HG02642 (cell line): ENCODE results near the gene AGAP1.

Source experiments
- ATAC-seq: cut with Tn5 transposase; IDR thresholded peaks from one replicate; pipeline ENCODE4 v1.9.1; 2021; ENCODE audit warnings: mild to moderate bottlenecking; ENCODE audit not compliant: unreplicated experiment, poor library complexity

The AGAP1 gene

DNA sequence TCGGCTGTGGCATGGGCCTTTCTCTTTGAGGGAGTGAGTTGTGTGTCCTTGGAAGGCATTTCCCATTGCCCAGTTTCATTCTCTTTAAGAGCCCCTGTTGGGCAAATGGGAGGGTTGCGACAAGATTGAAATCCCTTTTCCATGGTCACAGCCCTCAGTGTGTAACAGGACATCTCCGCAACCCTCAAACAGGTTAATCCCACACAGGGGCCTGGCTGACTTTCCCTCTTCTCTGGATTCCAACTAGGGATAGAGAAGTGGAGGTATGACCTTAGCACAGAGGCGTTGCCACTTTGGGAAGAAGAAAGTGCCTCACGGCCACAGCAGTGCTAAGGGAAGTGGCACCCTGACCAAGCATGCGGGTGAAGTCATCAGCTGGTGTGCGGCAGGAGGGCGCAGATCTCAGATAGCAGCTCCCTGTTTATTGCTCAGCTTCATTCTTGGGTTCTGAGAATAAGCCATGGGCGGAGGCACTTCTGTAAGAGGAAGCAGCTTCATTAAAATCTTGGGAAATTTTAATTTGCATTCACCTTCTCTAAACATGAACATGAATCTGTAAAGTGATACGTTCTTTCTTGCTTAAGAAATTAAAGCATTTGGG lies 417.9 kb downstream of the AGAP1 start:
- ATAC-seq, result no peak

DNA sequence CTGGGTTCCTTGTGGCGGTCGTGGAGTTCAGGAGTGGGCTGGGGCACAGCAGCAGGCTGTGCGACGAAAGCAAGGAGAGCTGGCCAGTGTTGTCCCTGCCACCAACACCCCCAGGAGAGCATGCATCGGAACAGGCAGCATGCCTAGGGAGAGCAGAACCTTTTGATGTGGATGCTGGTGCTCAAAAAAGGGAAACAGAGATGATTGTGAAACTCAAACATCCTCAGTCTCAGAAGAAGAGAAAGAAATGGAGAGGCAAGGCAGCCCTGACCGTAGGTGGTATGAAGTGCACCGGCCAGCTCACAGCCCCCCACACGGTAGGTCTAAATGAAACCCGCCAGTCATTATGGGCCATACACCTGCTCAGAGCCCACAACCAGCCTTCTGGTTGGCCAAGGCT lies 420.9 kb downstream of the AGAP1 start:
- no peak for ATAC-seq

DNA sequence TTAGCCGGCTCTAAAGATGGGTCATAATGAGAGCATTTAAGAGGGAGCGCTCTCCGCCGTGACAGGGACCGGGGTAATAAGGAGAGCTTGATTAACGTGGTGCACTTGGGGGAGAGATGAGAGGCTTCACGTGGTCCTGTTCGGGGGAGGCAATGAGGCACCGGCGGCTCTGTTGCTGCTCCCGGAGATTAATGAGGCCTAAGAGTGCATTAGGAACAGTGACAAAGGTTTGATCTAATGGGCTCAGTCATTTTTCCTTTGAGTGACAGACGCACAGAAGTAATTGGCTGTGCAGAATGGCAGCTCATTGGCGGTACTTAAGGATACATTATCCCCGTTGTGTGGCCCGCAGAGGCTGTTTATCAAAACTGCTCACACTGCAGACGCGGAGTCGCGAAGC lies 423.7 kb downstream of the AGAP1 start:
- no peak for ATAC-seq

DNA sequence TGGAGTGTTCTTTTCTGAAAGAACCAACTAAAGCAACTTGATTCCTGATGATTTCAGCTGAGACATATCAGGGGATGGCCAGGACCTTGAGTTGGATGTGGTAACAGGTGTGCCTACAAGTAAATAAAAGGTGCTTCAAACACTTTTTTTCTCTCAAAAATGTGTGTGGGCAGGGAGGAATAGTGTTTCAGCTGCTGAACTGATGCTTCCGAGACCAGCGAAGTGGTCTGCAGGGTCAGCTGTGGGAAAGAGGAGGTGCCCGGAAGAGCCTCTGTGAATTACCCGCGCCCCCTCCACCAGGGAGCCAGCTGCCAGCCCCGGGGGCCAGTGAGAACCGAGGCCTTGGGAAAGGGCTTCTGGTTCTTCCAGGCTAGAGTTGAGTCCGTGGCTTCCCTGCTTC lies 425.0 kb downstream of the AGAP1 start:
- no peak for ATAC-seq

DNA sequence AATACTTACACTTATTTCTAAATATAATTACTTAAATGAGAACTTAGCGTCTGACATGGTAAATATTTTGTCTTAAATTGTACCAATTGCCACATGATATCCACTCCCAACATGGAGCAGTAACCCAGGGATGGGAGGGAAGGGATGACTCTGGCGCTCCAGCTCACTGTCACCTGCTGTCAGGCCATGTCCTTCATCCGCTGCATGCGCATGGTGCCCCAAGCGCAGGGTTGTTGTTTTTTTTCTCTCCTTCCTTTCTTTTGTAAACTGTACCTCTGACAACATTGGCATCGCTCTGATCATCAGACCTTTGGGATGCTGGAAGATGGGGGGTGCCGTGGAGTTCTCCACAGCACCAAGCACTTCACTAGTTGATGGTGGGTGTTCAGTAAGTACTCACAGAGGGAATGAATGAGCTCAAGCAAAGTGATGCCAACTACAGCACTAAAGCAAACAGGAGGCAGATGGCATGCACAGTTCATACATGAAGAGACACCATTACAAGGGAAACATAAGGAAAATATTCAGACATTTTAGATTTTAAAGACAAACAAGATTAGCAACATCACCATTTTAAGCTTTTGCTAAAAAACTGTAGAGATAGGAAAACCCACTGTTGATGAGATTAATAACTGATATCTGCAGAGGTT lies 426.5 kb downstream of the AGAP1 start:
- ATAC-seq, result no peak

DNA sequence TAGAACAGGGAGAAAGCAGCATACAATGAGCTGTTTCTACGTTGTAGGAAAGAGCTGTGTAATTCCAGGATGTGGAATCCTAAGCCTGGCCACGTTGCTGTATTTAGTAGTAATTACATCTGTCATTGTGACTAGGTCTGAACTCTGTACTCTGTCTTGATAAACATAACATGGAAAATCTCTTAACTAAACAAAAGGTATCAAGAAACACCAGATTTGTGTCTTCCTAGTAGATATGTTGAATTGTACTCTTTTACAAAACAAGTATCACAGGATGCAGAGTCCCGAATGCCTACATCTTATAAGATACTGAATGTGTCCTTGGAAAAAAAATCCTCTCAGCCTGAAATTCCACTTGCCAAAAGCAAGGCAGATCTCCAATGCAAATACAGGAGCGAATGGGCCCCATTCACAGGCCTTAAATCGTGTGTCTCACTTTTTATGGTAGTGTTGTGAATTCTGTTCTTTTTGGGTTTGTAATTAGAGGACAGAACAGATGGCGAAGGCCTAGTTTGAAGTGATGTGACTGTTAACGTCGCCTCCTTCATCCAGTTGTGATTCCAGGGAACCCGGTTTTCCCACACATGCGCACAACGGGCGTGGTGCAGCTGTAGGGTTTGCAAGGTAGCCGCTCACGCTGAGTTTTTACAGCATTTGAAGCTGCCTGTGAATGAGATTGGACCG lies 427.8 kb downstream of the AGAP1 start:
- ATAC-seq, result no peak

DNA sequence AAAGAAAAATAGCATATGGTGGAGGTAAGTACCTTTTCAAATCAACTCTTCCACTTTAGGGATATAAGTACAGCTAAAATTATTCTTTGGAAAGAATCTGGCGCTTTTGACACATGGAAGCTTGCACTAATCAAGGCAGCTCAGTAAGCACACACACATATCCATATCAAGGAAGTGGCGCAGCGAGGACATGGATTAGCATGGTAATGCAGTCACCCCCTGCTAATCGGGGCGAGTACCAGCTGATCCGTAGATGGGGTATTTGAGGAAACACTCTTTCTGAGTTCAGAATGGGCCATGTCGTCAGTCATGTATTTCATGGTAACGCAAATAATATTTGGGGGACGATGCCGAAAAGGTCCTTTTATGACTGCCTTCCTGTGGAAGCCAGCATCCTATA lies 429.0 kb downstream of the AGAP1 start:
- no peak for ATAC-seq

DNA sequence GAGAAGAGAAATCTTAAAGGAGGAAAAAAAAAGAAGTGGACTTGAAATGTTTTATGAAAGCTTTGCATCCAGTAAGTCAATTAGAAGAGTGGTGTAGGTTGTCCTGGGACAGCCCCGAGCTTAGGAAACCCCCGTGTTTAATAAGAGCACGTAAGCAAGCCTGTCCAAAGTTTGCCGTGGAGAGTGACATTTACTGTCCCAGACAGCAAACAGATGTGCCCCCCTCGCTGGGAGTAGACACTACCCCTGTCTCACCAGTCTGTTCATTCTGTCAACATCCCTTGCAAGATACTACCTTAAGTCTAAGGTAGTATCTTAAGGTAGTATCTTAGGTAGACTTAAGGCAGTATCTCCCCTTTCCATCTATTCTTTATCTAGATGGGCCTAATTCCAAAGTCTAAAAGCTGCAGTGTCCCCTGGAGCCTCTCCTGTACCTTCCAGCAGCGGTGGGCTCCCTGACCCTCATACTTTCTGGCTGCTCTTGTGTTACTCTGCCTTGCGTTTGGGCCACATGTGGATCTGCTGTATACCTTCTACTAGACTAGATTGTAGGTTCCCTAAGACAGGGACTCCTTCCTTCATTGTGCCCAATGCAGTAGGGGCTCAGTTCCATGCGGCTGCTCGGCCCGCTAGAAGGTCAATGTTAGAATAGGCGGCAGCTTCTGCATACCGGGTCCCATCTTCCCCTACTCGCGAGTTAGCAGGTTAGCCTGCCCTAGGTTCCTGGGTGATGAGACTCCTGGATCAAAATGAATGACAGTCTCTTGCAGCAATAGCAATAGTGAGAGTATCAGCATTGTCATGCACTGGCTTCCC lies 430.2 kb downstream of the AGAP1 start:
- no peak for ATAC-seq

DNA sequence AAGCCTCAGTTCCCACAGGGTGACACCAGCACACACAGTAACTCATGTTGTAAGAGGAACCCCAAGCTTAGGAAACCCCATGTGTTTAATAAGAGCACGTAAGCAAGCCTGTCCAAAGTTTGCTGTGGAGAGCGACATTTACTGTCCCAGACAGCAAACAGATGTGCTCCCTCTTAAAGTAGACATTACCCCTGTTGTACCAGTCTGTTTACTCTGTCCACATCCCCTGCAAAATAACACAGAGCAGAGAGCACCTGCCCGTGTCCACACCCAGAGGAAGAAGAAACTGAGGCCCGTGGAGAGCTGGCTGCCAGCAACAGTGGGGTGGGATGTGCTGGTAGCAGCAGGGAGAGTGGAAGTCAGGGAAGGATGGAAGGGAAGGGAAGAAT lies 430.8 kb downstream of the AGAP1 start:
- no peak for ATAC-seq

DNA sequence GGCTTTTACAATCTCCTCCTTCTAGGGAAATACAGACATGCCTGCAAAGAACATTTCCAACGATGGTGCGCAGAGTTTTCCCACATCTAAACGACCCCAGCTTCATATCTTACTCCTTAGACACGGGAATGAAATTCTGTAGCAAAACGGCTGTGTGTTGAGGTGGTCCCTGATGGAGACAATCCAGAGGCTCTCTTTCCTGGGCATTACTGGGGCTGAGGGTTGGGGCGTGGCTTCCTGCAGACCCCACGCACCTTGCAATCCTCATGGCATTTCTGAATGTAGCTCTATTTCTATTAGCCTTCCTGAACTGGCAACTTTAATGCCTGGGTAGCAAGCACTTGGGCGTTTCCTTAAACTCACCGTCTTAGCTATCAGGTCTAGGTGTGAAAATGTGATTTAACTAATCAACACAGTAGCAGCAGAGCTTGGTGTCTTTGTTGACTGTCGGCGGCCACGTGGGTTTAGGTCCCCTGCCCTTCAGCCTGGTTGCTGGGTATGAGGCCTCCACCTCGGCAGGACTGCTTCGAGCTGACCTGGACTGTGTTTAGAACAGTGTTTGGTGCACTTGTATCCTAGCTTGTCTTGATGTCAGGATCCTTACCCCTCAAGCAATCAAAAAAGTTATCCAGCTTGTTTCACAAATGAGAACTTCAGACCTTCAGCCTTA lies 431.5 kb downstream of the AGAP1 start:
- no peak for ATAC-seq

DNA sequence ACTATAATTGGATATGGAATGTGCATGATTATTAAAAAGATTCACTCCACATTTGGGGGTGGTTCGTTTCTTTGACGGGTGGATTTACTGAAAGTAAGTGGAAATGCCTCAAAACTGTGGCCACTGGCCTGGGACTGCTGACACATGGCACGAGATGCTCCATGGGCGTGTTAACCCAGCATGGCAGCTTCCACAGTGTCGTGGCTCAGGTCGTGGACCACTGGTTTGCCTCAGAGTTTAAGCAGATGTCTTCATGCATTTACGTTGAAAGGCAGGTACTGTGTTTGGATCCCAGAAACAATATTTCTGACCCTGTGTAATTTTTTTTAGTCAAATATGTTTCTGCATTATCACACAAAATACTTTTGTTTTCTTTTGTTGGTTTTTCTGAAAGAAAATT lies 432.4 kb downstream of the AGAP1 start:
- no peak for ATAC-seq

DNA sequence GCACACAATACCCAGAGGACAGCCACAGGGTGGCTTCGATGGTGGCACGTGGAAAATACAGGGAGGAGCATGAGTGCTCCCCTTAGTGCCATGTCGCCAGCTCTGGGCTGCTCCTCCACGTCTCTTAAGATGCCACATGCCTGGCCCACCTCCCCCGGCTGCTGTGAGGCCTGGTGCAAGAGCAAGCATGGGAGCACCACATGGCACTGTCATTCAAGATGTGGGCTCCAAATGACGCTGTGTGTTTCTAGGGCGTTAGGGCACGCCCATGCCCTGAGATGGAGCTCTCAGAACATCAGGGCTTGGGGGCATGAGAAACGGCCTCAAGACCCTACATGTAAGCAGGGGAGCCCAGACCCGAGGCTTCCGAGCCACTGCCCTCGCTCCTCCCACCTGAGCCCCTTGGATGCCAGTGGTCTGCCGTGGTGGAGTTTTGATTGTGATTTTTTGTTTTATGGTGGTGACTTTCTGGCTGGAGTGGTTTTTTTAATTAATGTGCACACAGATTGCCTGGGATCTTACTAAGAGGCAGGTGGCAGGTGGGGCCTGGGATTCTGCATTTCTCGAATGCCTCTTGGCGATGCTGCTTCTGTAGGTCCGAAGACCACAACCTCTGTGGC lies 435.0 kb downstream of the AGAP1 start:
- no peak for ATAC-seq

DNA sequence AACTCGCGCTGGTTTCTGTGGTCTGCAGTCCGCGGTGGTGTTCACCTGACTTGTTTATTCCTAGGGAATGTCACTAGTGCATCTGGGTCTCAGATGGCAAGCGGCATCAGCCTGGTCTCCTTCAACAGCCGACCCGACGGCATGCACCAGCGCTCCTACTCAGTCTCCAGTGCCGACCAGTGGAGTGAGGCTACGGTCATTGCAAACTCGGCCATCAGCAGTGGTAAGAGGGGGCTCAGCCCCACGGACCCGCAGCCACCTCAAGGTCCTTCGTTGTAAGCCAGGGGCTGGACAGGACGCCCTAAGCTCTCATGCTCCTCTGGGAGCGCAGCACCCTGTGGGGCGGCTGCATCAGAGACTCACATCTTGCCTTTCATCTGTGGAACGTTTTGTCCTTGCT lies 436.9 kb downstream of the AGAP1 start:
- ATAC-seq, result no peak

DNA sequence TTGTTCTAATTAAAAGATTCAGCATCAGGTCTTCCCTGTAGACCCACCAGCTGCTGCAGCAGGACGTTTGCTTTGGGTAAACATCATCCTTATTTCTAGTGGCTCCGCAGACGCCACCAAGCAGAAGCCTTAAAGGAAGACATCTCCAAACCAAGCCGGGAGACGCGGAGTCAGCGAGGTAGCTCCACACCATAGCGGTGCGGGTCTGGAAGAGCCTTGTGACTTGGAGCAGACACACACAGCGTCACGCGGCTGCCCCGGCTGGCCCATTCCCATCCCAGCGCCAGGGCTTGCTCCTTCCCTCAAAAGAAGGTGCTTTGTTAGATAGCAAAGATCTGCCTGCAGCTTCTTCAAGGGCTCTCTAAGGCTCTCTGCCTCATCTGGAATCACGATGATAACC lies 437.8 kb downstream of the AGAP1 start:
- ATAC-seq, result no peak

DNA sequence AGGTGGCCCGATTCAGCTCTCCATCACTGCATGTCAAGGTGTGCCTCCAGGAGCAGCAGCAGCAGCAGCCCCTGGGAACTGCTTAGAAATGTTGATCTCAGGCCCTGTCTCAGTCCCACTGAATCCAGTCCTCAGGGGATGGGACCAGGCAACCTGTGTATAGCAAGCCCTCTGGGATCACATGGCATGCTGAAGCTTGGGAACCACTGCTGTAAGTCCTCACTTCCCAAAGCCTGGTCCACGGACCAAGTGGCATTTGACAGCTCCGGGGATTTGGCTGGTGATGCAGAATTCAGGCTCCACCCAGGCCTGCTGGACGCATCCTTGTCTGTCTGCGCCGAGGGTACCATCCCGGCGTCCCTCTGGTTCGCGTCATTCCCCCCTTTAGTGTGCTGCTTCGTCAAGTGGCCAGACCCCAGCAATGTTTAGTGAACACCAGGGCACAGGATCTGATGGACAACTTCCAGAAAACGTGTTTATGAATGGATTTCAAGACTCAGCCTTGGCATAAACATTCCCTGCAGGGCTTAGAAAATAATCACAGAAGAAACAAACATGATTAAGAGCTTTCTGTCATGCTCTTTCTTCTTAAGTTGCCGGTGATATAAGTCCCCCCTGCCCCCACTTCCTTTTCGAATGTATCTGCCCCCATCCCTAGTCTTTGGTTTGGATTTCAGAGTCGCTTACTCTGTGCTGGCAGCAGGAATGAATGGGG lies 440.4 kb downstream of the AGAP1 start:
- no peak for ATAC-seq

DNA sequence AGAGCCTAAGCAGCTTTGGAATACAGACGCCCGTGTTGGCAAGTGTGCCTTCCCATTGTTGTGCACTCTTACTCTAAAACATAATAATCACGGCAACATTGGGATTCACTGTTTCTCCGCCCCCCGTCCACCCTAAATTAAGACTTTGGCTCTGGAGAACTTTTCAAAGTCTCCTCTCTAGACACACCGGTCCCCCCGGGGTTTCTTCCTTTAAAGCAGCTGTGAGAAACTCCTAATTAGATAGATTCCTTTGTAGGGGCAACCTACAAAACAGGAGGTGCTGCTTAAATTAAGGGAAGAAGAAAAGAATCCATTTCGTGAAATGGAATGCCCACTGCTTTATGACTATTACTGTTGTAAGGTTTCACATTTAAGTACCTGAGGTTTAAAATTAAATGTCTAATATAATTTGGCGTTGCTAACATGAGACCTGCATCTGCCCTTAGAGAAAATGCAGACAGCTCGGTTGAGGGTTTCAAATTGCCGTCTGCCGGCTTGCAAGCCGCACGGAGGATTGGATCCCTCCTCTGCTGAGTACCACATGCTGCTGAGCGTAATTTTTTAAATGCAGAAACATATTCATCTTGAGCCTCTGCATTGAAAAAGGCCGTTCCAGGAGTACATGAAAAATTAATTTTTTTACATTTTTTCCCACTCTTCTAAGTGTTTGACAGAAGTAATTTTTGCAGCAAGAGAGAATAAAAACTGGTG lies 441.1 kb downstream of the AGAP1 start:
- no peak for ATAC-seq

DNA sequence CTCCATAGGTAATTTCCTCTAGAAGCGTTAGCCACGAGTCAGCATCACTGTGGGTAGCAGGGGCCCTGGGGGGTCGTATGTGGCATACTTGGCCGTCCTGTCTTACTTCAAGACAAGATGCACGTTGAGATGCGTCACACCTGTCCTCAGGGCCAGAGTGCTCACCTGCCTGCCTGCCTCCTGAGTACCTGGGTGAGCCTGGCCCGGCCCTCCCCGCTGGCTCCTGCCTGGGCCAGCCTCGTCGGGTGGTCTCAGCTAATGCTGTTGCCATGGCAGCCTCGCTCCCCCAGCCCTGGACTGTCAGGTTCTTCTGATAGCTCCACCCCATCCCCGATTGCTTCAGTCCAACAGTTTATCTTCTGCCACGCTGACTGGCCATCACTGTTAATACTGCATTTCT lies 441.9 kb downstream of the AGAP1 start:
- ATAC-seq, result no peak

DNA sequence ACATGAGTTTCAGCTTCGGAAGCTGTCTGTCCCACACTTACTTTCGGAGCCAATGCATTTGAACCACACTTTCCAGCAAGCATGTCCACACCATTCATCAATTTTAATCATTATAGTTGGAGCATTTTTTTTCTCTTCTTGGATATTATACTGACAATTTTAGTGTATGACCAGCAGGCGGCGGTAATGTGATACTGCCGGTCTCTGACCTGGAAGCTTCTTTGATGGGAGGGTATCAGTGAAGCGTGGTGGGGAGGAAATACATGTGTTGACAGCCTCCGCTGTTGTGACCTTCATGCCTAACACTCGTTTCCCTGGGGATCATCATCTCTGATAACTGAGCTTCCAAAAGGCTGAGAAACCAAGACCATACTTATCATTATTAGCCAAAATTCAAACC lies 442.6 kb downstream of the AGAP1 start:
- no peak for ATAC-seq

DNA sequence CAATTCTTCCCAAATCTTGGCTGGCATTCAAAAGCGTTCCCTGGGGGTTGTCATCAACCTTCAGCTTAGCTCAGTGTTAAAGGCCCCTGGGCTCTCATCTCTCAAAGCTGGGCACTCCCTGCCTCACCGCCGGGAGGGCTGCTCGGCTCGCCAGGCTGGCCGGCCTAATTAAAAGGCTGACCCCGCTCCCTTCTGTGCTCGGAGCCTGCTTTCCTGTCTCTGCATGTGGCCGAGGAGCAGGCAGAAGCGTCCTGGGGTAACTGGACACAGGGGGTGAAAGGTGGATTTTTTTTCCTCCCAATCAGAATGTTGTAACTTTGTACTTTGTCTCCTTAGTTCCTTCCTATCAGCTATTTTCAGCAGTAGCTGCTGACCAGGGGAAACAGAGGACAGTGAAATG lies 443.2 kb downstream of the AGAP1 start:
- ATAC-seq, result no peak
